Measurements from ENCODE around the gene ULK4.
"Not testable (repeated sequence)": the region's sequence is repeated elsewhere in the genome, so short reads cannot be mapped to it uniquely, and the experiment has no call there.

Gene ULK4

GRCh38 chr3:41956574-41956973 is 5.3 kb downstream of the ULK4 start:
- no peak for DNase-seq

- no peak for DNase-seq
Observed at GRCh38 chr3:41955192-41955591, 6.7 kb downstream of the ULK4 start.

- no peak for DNase-seq
Observed at GRCh38 chr3:41943311-41943843, 18.5 kb downstream of the ULK4 start.

- no peak for DNase-seq
Observed at GRCh38 chr3:41940393-41940792, 21.5 kb downstream of the ULK4 start.

- no peak for DNase-seq
Observed at GRCh38 chr3:41936384-41936783, 25.5 kb downstream of the ULK4 start.

- DNase-seq: no peak
Observed at GRCh38 chr3:41933154-41933676, 28.7 kb downstream of the ULK4 start.

GRCh38 chr3:41932464-41932863 is 29.4 kb downstream of the ULK4 start:
- DNase-seq: no peak

GRCh38 chr3:41920406-41920965 is 41.4 kb downstream of the ULK4 start:
- no peak for DNase-seq

GRCh38 chr3:41915353-41915752 is 46.5 kb downstream of the ULK4 start:
- DNase-seq: no peak

GRCh38 chr3:41912280-41912679 is 49.6 kb downstream of the ULK4 start:
- no peak for DNase-seq

- no peak for DNase-seq
Observed at GRCh38 chr3:41907330-41908073, 54.4 kb downstream of the ULK4 start.

GRCh38 chr3:41900265-41900664 is 61.6 kb downstream of the ULK4 start:
- no peak for DNase-seq

- no peak for DNase-seq
Observed at GRCh38 chr3:41898631-41899030, 63.3 kb downstream of the ULK4 start.

GRCh38 chr3:41893977-41894376 is 67.9 kb downstream of the ULK4 start:
- DNase-seq: no peak

GRCh38 chr3:41888368-41889076 is 73.4 kb downstream of the ULK4 start:
- DNase-seq: no peak

- DNase-seq: no peak
Observed at GRCh38 chr3:41882956-41883355, 78.9 kb downstream of the ULK4 start.

GRCh38 chr3:41881233-41881821 is 80.6 kb downstream of the ULK4 start:
- no peak for DNase-seq

GRCh38 chr3:41880387-41880786 is 81.5 kb downstream of the ULK4 start:
- no peak for DNase-seq

- not testable (repeated sequence) for DNase-seq
Observed at GRCh38 chr3:41877741-41878140, 84.2 kb downstream of the ULK4 start.

- DNase-seq: no peak
Observed at GRCh38 chr3:41874022-41874421, 87.9 kb downstream of the ULK4 start.

GRCh38 chr3:41872157-41872556 is 89.7 kb downstream of the ULK4 start:
- DNase-seq: no peak

GRCh38 chr3:41867533-41867932 is 94.4 kb downstream of the ULK4 start:
- DNase-seq: no peak

GRCh38 chr3:41866298-41866697 is 95.6 kb downstream of the ULK4 start:
- no peak for DNase-seq
